ENCODE data around the gene FNTB. TPM values are rescaled to one million over a fixed set of nuclear protein-coding genes. Genes with fewer than 3 reads are reported as not detected.

Gene FNTB
- total RNA-seq, 1 experiment from 2014 or later: 35.3 TPM

- H3K36me3 ChIP-seq (ENCODE audit: low read depth): no peaks in the 10 kb centered on the region
- ChIA-PET POLR2A (ENCODE audit: unreplicated experiment) (interaction anchor here (0.6 kb wide), 2 partner anchors 54 to 425 kb away, joined by 3 to 5 read pairs; no protein-coding TSS in a partner anchor), CTCF (interaction anchor here (0.6 to 0.7 kb wide), 2 partner anchors 150 to 983 kb away, joined by 4 to 12 read pairs; no protein-coding TSS in a partner anchor)
- H3K9me2 ChIP-seq (ENCODE audit: insufficient read depth): no peaks in the 10 kb centered on the region
- intact Hi-C loops (cut with micrococcal nuclease; ENCODE audit: unreplicated experiment): loop anchor here (5.0 kb wide), 2 partner anchors 217 to 472 kb away; partner anchors contain the start of genes ZBTB1 and ZBTB25
- no peak overlapping the region for H3K4me2 ChIP-seq
- peaks cover 21% of the 10 kb centered on the region for H3K4me1 ChIP-seq (replicated peaks; ENCODE audit: insufficient read depth)
- H3K9me3 ChIP-seq (ENCODE audit: insufficient read depth, low read depth): no peaks in the 10 kb centered on the region
- no peak for DNase-seq
- peaks cover 27% of the 10 kb centered on the region for H3K79me2 ChIP-seq (ENCODE audit: low read depth)
- peaks cover 27% of the 10 kb centered on the region for H3F3A ChIP-seq (ENCODE audit: insufficient read depth, low read depth)
- no peak overlapping the region for H3K27ac ChIP-seq
- H4K20me1 ChIP-seq (ENCODE audit: insufficient read depth): no peaks in the 10 kb centered on the region
- BruUV-seq (replicated peaks): no TSS peak
- H2AFZ ChIP-seq: no peak overlapping the region
- no peak overlapping the region for H3K4me3 ChIP-seq
- no peaks in the 10 kb centered on the region for H3K27me3 ChIP-seq (ENCODE audit: insufficient read depth, low read depth)
- TF ChIP-seq CTCF (conservative IDR thresholded peaks at IDR 0.05): no peak
- TF ChIP-seq EZH2 (IDR thresholded peaks at IDR 0.05; ENCODE audit: low read depth): no peak
These were observed 12.1 kb upstream of the FNTB start for GRCh38 chr14:64974563-64974962.

DNA sequence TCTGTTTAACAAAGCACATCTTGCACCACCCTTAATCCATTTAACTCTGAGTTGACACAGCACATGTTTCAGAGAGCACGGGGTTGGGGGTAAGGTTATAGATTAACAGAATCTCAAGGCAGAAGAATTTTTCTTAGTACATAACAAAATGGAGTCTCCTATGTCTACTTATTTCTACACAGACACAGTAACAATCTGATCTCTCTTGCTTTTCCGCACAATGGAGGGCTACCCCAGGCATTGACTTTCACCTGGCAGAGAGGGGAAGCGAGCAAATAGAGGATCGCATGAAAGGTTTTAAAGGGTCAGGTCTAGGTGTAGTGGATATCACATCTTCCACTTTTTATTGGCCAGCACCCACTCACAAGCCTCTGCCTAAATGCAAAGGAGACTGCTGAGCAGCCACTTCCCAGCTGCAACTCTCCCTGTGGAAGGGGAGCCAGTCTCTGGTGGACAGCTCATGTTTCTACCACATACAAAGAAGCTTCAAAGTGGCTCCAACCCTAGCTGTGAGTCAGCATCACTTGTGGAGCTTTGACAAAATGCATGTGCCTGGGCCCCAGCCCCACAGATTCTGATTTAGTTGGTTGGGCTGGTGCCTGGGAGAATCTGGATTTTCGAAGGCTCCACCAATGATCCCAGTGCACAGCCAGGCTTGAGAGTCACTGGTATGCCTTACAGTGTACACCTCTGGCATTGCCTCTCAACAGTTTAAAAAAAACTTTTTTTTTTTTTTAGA, 7.2 kb upstream of the FNTB start:
- Histone ChIP-seq H3K27me3 (ENCODE audit: insufficient read depth, low read depth) (no peaks in the 10 kb centered on the region), H3K27ac (no peak overlapping the region), H3K9me3 (ENCODE audit: insufficient read depth, low read depth) (no peaks in the 10 kb centered on the region), H3K4me2 (no peak overlapping the region), H4K20me1 (ENCODE audit: insufficient read depth) (no peaks in the 10 kb centered on the region), H3K79me2 (ENCODE audit: low read depth) (no peaks in the 10 kb centered on the region), H3F3A (ENCODE audit: insufficient read depth, low read depth) (no peaks in the 10 kb centered on the region), H3K36me3 (ENCODE audit: low read depth) (no peaks in the 10 kb centered on the region), H3K4me1 (replicated peaks; ENCODE audit: insufficient read depth) (no peaks in the 10 kb centered on the region; the same call in 1 of the 2 replicates), H3K9me2 (ENCODE audit: insufficient read depth) (no peaks in the 10 kb centered on the region), H2AFZ (no peak overlapping the region), H3K4me3 (no peak overlapping the region)
- intact Hi-C loops (cut with micrococcal nuclease; ENCODE audit: unreplicated experiment): loop anchor here (5.0 kb wide), 2 partner anchors 87 to 637 kb away; no protein-coding TSS in a partner anchor
- TF ChIP-seq CTCF (conservative IDR thresholded peaks at IDR 0.05) (no peak), EZH2 (IDR thresholded peaks at IDR 0.05; ENCODE audit: low read depth) (no peak)
- POLR2A ChIA-PET (ENCODE audit: unreplicated experiment): no interaction called here
- CTCF ChIA-PET: interaction anchor here (1.0 kb wide), 1 partner anchor 37 kb away, joined by 4 read pairs; the partner anchor contains the start of gene GPX2
- DNase-seq: no peak
- no TSS peak for BruUV-seq (replicated peaks)

DNA sequence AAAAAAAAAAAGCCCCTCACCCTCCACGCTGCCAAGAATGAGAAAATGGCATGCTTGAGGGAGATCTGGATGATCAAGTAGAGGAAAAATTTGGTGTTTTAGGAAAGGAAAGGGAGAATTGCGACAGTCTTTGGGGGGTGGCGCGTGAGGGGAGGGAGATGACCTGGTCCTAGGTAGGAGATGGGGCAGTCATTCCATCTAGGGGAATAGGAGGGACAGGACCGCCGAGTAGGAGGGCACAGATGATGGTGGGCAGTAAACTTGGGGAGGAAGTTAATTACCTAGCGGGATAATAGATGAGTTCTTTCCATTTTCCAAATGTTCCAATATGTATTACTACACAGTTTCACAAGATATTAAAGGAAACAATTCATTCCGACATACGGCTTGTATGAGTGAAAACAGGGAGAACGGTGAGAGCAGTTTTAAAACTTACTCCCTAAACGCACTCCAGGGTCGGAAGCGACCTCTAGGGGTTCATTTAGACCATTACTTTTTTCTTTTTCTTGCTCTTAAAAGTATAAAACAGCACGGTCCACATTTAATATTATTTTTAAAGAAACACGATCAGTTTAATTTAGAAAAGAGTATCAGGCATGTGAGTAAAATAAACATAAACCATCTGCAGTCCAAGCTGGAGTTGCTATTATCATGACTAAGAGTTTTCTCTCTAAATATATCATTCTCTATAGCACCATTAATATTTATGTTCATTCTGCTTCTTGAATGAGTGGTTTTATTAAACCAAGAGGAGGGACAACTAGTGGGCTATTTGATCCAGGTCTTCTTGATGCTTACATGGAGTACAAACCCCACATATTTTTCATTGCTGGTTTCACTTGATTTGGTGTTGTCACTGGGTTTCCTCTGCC, 3.0 kb upstream of the FNTB start:
- no peaks in the 10 kb centered on the region for H3K27me3 ChIP-seq (ENCODE audit: insufficient read depth, low read depth)
- no peaks in the 10 kb centered on the region for H3K9me2 ChIP-seq (ENCODE audit: insufficient read depth)
- peak overlapping the region; percentile 69 for H3K4me2 ChIP-seq
- ChIA-PET CTCF (interaction anchor here (0.5 to 0.7 kb wide), 2 partner anchors 52 to 471 kb away, joined by 3 to 4 read pairs; no protein-coding TSS in a partner anchor), POLR2A (ENCODE audit: unreplicated experiment) (no interaction called here)
- peak overlapping the region; percentile 36; the same call in 1 of the 2 replicates for H3K4me3 ChIP-seq
- H3K27ac ChIP-seq: no peak overlapping the region
- no peak for TF ChIP-seq EZH2 (IDR thresholded peaks at IDR 0.05; ENCODE audit: low read depth)
- peak; percentile 94 for TF ChIP-seq CTCF (conservative IDR thresholded peaks at IDR 0.05)
- H3K4me1 ChIP-seq (replicated peaks; ENCODE audit: insufficient read depth): peaks cover 19% of the 10 kb centered on the region
- H3K9me3 ChIP-seq (ENCODE audit: insufficient read depth, low read depth): no peaks in the 10 kb centered on the region
- peaks cover 17% of the 10 kb centered on the region for H3K79me2 ChIP-seq (ENCODE audit: low read depth)
- no peaks in the 10 kb centered on the region for H4K20me1 ChIP-seq (ENCODE audit: insufficient read depth)
- DNase-seq: peak; percentile 43 to 65
- peak overlapping the region; percentile 56; the same call in 1 of the 2 replicates for H2AFZ ChIP-seq
- no peaks in the 10 kb centered on the region for H3F3A ChIP-seq (ENCODE audit: insufficient read depth, low read depth)
- intact Hi-C loops (cut with micrococcal nuclease; ENCODE audit: unreplicated experiment): loop anchor here (1.0 to 5.0 kb wide), 6 partner anchors 23 to 641 kb away; partner anchors contain the start of gene GPX2
- BruUV-seq (replicated peaks): no TSS peak
- no peaks in the 10 kb centered on the region for H3K36me3 ChIP-seq (ENCODE audit: low read depth)

Data from PC-9 (cell line).